ENCODE results near the gene BCAR3.

DNA sequence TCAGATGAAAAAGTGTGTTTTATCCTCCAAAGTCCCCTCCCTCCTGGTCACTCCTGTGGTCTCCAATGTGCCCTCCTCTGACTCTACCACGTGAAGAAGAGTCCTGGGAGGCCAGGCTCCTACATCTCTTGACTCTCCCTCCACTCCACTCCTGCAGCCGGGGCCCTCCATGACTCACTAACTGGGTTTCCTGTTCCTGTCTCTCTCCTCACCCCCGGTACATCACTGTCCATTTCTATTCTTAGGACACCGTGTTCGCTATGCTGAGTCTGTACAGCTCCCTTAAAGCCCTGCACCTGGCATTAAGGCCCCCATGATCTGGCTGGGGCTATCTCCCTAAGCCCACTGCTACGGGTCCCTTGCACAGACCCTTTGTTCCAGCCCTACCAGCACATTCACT, 93.4 kb downstream of the BCAR3 start:
- TF ChIP-seq, protein P1, sequence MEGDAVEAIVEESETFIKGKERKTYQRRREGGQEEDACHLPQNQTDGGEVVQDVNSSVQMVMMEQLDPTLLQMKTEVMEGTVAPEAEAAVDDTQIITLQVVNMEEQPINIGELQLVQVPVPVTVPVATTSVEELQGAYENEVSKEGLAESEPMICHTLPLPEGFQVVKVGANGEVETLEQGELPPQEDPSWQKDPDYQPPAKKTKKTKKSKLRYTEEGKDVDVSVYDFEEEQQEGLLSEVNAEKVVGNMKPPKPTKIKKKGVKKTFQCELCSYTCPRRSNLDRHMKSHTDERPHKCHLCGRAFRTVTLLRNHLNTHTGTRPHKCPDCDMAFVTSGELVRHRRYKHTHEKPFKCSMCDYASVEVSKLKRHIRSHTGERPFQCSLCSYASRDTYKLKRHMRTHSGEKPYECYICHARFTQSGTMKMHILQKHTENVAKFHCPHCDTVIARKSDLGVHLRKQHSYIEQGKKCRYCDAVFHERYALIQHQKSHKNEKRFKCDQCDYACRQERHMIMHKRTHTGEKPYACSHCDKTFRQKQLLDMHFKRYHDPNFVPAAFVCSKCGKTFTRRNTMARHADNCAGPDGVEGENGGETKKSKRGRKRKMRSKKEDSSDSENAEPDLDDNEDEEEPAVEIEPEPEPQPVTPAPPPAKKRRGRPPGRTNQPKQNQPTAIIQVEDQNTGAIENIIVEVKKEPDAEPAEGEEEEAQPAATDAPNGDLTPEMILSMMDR (IDR thresholded peaks at IDR 0.05), result no peak
- TF ChIP-seq POLR2A (IDR thresholded peaks at IDR 0.05), result no peak
